GM19025 (cell line): ENCODE measurements around the gene FGFR1OP2.
"Not testable (repeated sequence)": the region's sequence is repeated elsewhere in the genome, so short reads cannot be mapped to it uniquely, and the experiment has no call there.

Experiments
- ATAC-seq: cut with Tn5 transposase; IDR thresholded peaks from one replicate; pipeline ENCODE4 v1.9.1; 2021; ENCODE audit warnings: mild to moderate bottlenecking, low read depth, moderate library complexity; ENCODE audit not compliant: unreplicated experiment

Gene FGFR1OP2

GRCh38 chr12:26940516-26941214 is 2.4 kb downstream of the FGFR1OP2 start:
- no peak for ATAC-seq

DNA sequence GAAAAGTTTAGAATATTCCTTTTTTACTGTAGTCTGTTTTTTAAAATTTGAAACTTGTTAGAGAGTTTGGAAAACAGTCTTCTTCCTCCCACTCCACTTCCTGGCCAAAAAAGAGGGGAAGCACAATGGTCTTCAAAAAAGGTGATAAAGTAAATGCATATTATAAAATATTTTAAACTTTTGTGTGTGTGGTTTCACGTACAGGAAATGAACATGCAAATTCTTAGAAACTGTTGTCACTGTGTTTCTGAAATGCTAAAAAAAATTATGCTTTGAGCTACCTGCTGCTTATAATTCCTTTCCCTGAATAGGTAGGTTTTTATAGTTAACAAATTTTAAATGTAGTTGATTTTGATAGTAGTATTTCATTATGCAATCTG is 2.9 kb downstream of the FGFR1OP2 start:
- ATAC-seq, result no peak

GRCh38 chr12:26948309-26948708 is 10.0 kb downstream of the FGFR1OP2 start:
- ATAC-seq, result no peak

DNA sequence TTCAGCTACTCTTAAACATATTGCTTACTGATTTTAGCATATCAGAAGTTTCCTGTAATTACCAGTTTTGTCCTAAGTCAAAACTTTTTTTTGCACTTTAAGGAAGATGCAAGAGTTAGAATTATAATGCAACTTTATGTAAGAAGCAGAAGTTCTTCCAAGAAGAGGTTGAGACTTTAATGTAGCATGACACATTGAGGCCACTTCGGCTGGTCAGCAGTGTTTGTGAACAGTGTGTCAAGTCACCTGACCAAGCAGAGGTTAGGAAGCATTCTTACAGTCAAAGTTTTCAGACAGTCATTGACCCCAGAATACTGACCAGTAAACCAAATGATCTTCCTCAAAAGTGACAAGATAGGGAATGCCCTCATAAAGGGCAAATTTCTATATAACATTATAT is 15.2 kb downstream of the FGFR1OP2 start:
- no peak for ATAC-seq

DNA sequence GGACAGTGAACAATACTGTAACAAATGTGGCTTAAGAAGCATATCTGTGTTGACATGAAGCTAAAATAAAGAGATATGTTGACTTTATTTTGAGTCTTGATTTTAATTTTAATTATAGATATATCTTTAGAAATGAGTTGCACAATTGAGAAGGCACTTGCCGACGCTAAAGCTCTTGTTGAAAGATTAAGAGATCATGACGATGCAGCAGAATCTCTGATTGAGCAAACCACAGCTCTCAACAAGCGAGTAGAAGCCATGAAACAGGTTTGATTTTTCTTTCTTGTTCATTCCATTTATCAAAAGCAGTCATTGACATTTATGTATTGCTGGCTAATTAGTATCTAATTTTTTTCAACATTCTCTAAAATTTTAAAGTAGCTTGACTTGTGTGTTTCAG is 15.8 kb downstream of the FGFR1OP2 start:
- ATAC-seq, result no peak

GRCh38 chr12:26961391-26961790 is 23.1 kb downstream of the FGFR1OP2 start:
- not testable (repeated sequence) for ATAC-seq

DNA sequence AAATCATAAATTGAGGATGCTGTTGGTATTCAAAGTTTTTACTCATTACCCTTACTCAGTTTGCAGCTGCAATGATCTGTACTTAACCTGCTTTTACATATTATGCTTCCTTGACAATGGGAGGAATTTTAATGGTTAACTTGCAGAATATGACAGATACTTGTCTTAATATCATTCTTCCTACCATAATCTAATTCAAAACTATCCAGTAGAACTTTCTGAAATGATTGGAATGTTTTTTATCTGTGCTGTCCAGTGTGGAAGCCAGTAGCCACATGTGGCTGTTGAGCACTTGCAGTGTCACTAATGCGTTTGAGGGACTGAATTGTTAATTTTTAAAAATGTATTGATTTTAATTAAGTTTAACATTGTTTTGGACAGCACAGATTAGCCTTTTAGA is 23.5 kb downstream of the FGFR1OP2 start:
- no peak for ATAC-seq

GRCh38 chr12:26963413-26963812 is 25.1 kb downstream of the FGFR1OP2 start:
- ATAC-seq, result no peak

GRCh38 chr12:26966842-26967241 is 28.6 kb downstream of the FGFR1OP2 start:
- ATAC-seq, result no peak

DNA sequence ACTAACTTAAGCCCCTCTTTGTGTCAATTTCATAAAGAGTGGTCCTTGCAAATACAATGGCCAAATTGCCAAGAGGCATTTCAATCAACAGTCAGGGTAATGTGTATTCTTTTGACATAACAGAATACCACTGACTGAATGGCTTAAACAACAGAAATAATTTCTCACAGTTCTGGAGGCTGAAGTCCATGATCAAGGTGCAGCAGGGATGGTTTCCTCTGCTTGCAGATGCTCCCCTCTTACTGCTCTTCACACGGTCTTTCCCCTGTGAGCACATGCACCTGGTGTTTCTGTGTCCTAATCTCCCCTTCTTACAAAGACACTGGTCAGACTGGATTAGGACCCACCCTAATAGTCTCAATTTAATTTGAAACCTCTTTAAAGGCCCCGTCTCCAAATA is 31.9 kb downstream of the FGFR1OP2 start:
- no peak for ATAC-seq

DNA sequence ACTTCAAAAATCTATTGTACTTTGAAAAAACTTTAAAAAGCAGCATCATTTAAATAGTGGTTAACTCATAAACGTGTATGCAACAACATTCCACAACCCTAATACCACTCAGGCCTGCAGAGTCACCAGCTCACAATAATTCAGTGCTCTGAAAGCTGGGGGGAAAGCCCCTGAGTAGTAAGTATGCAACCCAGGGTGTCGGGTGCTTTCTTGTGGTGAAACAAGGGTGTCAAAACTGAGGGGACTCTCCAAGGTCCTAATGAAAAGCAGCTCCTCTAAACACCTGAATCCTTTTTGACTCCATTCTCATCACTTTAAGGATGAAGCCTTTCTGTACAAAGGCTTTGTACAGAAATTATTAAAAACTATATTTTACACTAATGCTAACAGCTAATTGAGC is 33.7 kb downstream of the FGFR1OP2 start:
- peak; percentile 100 for ATAC-seq

GRCh38 chr12:26976687-26977086 is 38.4 kb downstream of the FGFR1OP2 start:
- no peak for ATAC-seq

DNA sequence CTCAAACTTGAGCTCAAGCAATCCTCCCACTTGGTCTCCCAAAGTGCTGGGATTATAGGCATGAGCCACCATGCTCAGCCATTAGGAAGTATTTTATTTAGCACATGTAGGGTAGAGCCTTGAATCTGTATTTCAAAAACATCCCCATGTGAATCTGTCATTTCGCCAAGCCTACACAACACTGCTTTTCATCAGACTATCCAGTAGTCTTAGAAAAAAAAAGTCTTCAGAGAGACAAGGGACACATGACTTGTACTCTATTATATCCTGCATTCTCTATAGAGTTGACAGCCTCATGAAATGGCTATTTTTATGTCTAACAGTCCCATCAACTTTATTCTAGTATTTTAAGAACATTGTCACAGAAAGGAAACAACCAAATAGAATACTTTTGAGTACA is 40.5 kb downstream of the FGFR1OP2 start:
- no peak for ATAC-seq

DNA sequence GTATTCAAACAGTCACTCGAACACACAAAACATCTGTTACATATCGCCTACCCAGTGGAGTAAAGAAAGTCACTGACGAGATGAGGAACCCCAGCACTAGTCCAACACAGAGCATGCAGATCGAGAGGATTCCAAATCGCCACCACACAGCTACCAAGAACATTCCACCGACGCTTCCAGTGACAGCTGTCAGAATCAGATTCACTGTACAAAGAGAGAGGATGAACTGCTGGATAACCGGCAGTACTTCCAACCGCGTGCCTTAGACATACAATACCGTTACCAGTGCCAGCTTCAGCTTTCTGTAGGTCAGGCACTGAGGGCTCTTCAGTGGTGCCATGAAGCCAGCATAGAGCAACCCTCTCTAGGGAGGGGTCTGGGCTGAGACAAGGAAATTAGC is 41.5 kb downstream of the FGFR1OP2 start:
- no peak for ATAC-seq

- no peak for ATAC-seq
Observed at GRCh38 chr12:26982866-26983265, 44.6 kb downstream of the FGFR1OP2 start.

- ATAC-seq, result no peak
Observed at GRCh38 chr12:26987634-26988424, 49.6 kb downstream of the FGFR1OP2 start.

DNA sequence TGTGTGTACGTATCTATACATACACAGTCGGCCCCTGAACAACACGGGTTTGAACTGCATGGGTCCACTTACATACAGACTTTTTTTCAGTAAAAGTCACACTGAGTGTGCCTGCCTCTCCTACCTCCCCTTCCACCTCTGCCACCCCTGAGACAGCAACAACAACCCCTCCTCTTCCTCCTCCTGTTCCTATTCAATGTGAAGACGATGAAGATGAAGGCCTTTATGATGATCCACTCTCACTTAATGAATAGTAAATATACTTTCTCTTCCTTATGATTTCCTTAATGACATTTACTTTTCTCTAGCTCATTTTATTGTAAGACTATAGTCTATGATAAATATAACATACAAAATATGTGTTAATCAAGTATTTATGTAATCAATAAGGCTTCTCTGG is 50.4 kb downstream of the FGFR1OP2 start:
- no peak for ATAC-seq

DNA sequence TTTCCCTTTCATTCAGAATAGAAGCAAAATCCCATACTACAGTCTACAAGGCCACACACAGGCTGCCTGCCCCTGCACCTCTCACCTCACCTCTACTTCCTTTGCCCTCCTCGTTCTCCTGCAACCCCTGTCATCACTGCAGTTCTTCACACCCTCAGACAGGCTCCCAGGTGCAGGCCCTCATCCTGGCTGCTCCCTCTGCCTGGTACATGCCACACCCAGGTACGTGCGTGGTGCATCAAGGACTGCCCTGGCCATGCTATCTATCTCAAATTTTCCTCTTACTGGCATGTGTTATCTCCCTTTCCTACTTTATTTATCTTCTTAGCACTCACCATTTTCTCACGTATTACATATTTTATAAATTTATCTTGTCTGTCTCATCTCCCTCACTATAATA is 51.6 kb downstream of the FGFR1OP2 start:
- no peak for ATAC-seq

DNA sequence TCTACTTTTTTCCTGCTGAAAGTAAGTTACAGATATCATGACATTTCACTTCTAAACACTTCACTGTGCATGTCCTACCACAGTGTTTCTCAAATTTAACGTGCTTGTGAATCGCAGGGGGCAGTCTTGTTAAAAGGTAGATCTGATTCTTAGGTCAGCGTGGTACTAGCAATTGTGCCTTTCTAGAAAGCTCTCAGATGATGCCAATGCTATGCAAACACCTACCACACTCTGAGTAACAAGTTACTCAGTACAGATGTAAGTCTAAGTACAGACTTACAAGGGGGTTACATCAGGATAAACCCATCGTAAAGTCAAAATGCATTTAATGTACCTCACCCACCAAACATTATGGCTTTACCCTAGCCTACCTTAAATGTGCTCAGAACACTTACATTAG is 53.6 kb downstream of the FGFR1OP2 start:
- no peak for ATAC-seq

- ATAC-seq, result no peak
Observed at GRCh38 chr12:26994109-26994508, 55.8 kb downstream of the FGFR1OP2 start.

DNA sequence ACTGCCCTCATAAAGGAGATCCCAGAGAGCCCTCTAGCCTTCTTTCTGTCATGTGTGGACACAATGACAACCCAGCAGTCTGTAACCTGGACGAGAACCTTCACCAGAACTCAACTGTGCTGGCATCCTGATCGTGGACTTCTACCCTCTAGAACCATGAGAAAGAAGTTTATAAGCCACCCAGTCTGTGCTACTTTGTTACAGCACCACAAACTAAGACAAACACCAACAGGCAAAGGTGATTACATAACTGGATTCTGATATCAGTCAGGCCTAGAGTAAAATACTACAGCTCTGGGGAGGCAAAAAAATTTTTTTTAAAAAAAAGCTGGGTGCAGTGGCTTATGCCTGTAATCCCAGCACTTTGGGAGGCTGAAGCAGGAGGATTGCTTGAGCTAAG is 57.4 kb downstream of the FGFR1OP2 start:
- ATAC-seq, result no peak

DNA sequence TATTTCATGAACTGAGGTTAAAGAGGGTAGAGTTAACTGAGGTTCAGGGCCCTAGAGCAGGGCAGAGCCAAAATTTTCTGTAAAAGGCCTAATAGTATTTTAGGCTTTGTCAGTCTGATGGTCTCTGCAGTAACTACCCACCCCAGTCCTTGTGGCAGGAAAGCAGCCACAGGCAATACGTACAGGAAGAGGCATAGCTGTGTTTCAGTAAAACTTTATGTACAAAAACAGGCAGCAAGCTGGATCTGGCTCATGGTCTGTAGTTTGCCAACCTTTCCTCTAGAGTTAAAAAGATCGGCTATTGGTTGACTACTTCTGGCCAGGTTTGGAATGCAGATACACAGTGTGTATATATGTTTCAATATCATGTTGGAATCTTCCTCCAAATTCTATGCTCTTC is 58.7 kb downstream of the FGFR1OP2 start:
- ATAC-seq, result no peak
